Measurements from ENCODE around the gene B3GNT9. TPM values are rescaled to one million over a fixed set of nuclear protein-coding genes. Genes with fewer than 3 reads are reported as not detected.

Gene B3GNT9
- total RNA-seq, 1 experiment from 2014 or later: 11.5 TPM

DNA sequence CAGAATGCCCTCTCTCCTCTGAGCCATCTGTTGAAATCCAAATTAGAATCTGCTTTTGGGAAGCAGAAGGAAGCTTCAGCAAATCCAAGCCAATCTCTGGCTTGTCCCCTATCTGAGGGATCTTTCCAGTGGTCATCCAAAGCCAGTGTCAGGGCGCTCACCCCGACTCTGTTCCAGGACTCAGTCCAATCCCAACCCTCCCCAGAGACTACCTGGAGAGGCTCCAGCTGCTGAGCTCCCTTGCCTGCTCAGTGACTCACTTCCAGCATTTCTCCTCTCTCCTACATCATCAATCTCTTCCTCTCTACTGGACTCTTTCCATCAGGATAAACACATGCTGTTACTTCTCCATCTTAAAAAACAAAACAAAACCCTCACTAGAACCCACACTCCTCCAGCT is 30.5 kb upstream of the B3GNT9 start:
- DNase-seq (ENCODE audit: low spot score): no peak
- Histone ChIP-seq H3K9me3 (ENCODE audit: low read depth, low read length, poor library complexity, severe bottlenecking) (no peaks in the 10 kb centered on the region), H3K4me3 (ENCODE audit: low read depth, low read length, poor library complexity, severe bottlenecking) (no peak overlapping the region), H3K27me3 (replicated peaks; ENCODE audit: insufficient read depth, low read depth, low read length, poor library complexity) (no peaks in the 10 kb centered on the region), H3K27ac (ENCODE audit: low read depth, low read length, poor library complexity, severe bottlenecking) (no peak overlapping the region), H3K36me3 (ENCODE audit: insufficient read depth, low read length, poor library complexity, severe bottlenecking) (no peaks in the 10 kb centered on the region), H3K4me1 (ENCODE audit: insufficient read depth, low read length, poor library complexity, severe bottlenecking) (peaks cover 25% of the 10 kb centered on the region)
- no TSS peak for BruUV-seq (replicated peaks)
- ChIA-PET CTCF (interaction anchor here (0.6 to 0.7 kb wide), 2 partner anchors 26 to 163 kb away, joined by 3 read pairs; no protein-coding TSS in a partner anchor), POLR2A (ENCODE audit: low non-redundant PET) (no interaction called here)
- TF ChIP-seq, protein P1, sequence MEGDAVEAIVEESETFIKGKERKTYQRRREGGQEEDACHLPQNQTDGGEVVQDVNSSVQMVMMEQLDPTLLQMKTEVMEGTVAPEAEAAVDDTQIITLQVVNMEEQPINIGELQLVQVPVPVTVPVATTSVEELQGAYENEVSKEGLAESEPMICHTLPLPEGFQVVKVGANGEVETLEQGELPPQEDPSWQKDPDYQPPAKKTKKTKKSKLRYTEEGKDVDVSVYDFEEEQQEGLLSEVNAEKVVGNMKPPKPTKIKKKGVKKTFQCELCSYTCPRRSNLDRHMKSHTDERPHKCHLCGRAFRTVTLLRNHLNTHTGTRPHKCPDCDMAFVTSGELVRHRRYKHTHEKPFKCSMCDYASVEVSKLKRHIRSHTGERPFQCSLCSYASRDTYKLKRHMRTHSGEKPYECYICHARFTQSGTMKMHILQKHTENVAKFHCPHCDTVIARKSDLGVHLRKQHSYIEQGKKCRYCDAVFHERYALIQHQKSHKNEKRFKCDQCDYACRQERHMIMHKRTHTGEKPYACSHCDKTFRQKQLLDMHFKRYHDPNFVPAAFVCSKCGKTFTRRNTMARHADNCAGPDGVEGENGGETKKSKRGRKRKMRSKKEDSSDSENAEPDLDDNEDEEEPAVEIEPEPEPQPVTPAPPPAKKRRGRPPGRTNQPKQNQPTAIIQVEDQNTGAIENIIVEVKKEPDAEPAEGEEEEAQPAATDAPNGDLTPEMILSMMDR (conservative IDR thresholded peaks at IDR 0.05; ENCODE audit: low read depth, low read length): no peak
- TF ChIP-seq EZH2 (IDR thresholded peaks at IDR 0.05; ENCODE audit: borderline replicate concordance, low read depth, low read length, poor library complexity, severe bottlenecking): no peak
- intact Hi-C loops (cut with micrococcal nuclease; ENCODE audit: unreplicated experiment): no loop called here

DNA sequence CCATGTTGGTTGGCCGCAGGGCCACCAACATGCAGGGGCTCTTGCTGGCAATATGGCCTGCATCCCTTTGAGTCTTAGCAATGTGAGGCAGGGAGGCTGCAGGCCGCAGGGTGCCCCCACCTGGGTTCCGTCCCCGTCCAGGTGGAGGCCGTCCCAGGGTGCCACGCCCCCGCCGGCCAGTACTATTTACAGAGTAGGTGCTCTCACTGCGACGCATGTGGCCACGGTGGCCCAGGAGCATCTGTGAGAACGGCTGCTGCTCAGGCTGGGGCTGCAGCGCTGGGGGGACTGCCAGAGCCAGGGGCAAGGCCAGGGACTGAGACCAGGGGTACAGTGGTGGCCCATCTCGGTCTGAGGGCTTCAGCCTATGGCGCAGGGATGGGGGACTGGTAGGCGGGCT is 29.4 kb upstream of the B3GNT9 start:
- Histone ChIP-seq H3K27ac (ENCODE audit: low read depth, low read length, poor library complexity, severe bottlenecking) (no peak overlapping the region), H3K9me3 (ENCODE audit: low read depth, low read length, poor library complexity, severe bottlenecking) (no peaks in the 10 kb centered on the region), H3K4me3 (ENCODE audit: low read depth, low read length, poor library complexity, severe bottlenecking) (no peak overlapping the region), H3K4me1 (ENCODE audit: insufficient read depth, low read length, poor library complexity, severe bottlenecking) (peaks cover 26% of the 10 kb centered on the region), H3K36me3 (ENCODE audit: insufficient read depth, low read length, poor library complexity, severe bottlenecking) (no peaks in the 10 kb centered on the region), H3K27me3 (replicated peaks; ENCODE audit: insufficient read depth, low read depth, low read length, poor library complexity) (no peaks in the 10 kb centered on the region)
- no TSS peak for BruUV-seq (replicated peaks)
- ChIA-PET CTCF (no interaction called here), POLR2A (ENCODE audit: low non-redundant PET) (no interaction called here)
- intact Hi-C loops (cut with micrococcal nuclease; ENCODE audit: unreplicated experiment): no loop called here
- DNase-seq (ENCODE audit: low spot score): no peak
- TF ChIP-seq, protein P1 (conservative IDR thresholded peaks at IDR 0.05; ENCODE audit: low read depth, low read length): no peak
- no peak for TF ChIP-seq EZH2 (IDR thresholded peaks at IDR 0.05; ENCODE audit: borderline replicate concordance, low read depth, low read length, poor library complexity, severe bottlenecking)

DNA sequence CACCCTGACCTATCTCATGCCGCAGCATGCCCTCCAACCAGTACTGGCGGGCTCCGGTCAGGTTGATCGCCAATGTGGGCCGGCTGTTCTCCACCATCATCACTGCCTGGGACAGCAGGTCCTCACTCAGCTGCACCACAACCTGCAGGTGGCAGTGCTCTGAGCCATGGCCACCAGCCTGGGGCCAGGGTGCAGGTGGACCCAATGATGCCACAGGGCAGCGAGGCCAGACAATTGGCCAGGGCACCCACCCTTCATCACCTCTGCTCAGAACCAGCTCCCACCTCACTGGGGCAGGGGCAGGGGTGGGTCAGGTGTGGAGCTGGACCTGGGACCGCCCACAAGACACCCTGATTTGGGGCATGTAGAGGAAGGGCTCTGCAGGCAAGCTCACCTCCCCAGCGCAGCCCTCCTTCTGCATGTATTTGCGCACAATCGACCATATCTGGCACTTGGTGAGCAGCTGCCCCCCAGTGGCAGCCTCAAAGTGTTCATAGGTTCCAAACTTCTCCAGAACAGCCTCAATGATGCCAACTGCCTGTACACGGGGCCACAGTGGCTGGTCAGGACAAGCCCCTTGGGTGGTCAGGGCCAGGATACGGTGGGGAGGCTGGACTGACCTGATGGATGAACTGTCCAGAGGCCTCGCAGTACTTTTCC is 28.8 kb upstream of the B3GNT9 start:
- Histone ChIP-seq H3K4me1 (ENCODE audit: insufficient read depth, low read length, poor library complexity, severe bottlenecking) (peaks cover 27% of the 10 kb centered on the region), H3K27me3 (replicated peaks; ENCODE audit: insufficient read depth, low read depth, low read length, poor library complexity) (no peaks in the 10 kb centered on the region), H3K4me3 (ENCODE audit: low read depth, low read length, poor library complexity, severe bottlenecking) (no peak overlapping the region), H3K9me3 (ENCODE audit: low read depth, low read length, poor library complexity, severe bottlenecking) (no peaks in the 10 kb centered on the region), H3K27ac (ENCODE audit: low read depth, low read length, poor library complexity, severe bottlenecking) (no peak overlapping the region), H3K36me3 (ENCODE audit: insufficient read depth, low read length, poor library complexity, severe bottlenecking) (no peaks in the 10 kb centered on the region)
- intact Hi-C loops (cut with micrococcal nuclease; ENCODE audit: unreplicated experiment): no loop called here
- peak; percentile 66 for DNase-seq (ENCODE audit: low spot score)
- no TSS peak for BruUV-seq (replicated peaks)
- ChIA-PET POLR2A (ENCODE audit: low non-redundant PET) (no interaction called here), CTCF (no interaction called here)
- TF ChIP-seq, protein P1 (conservative IDR thresholded peaks at IDR 0.05; ENCODE audit: low read depth, low read length): peak; percentile 56
- no peak for TF ChIP-seq EZH2 (IDR thresholded peaks at IDR 0.05; ENCODE audit: borderline replicate concordance, low read depth, low read length, poor library complexity, severe bottlenecking)

Data from A673 (cell line).